DMS153 (cell line): ENCODE data around the gene LYST.
"Not testable (repeated sequence)": the region's sequence is repeated elsewhere in the genome, so short reads cannot be mapped to it uniquely, and the experiment has no call there.

Experiments
- DNase-seq: peaks from one replicate; lab custom pipeline; 2025; lab: John Stamatoyannopoulos, UW

Gene LYST

DNA sequence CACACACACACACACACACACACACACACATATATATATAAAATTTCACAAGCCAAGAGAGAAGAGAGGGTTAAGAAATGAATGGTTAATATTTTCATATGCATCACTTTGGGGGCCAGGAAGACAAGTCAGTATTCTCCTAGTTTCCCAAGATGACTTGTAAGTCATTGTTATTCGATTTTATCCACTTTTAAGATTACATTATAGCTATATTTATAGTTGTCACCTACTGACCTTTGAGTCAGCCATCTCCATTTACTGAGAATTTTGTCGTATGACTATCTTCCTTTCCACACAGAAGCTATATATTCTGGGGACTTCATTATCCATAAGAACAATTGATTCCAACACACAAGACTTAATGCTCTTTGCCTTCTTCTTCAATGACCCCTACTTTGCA lies 8.9 kb downstream of the LYST start:
- no peak for DNase-seq

DNA sequence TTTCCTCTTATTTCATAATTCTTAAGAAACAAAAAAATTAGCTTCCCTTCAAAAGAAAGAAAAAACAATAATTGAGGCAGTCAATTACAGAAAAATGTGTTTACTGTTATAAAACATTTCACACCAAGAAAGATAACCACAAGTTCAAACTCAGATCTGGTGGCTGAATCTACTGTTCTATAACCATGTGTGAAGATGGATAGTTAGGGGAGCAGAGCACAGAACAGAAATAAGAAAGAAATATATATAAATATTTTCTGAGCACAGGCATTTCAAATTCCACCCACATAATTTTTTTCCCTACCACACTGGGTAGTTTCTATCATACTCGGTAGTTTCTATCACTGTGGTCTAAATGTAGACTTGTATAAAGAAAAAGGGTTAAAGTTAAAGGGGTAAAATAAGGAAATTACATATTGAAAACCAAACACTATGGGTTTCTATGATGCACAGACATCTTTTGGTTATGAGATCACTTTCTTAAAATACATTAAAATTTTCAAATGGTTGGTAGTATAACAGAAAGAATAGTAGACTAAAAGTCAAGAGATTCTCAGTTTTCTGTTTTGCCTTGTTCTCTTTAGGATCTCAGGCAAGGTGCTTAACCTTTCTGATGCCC lies 10.8 kb downstream of the LYST start:
- DNase-seq = no peak

DNA sequence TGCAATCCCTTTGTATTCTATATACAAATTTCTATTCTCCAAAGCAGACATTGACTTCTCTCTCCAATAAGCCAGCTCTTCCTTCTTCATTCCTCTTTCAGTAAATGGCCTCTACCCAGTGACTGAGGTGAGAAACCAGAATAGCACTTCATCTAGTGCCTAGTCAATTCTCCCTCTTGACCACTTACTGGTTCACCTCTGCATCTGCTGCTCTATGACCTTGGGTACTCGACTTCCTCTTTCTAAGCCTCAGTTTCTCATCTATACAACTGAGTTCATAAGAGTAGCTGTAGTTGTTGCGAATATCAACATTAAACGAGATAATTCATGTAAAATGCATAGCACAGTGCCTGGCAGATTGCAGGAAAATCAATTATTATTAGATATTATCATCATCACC lies 12.4 kb downstream of the LYST start:
- no peak for DNase-seq

DNA sequence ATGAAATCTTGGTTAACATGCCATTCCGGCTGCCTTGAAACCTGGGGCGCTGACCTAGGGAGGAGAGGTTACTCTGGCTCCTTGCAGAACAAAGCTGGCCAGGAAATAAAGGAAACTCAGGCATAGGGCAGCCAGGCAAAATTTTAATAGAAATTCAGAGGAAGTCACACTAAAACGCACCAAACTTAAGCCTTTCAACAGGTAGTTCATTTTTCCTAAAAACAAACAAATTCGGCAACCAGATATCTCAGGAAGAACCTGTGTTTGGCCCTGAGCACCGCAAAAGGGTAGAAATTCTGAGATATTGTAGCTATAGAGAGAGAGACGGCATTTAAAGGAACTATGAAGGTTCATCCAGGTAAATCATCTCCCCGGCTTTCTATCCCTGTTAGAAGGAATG lies 13.1 kb downstream of the LYST start:
- DNase-seq = no peak

DNA sequence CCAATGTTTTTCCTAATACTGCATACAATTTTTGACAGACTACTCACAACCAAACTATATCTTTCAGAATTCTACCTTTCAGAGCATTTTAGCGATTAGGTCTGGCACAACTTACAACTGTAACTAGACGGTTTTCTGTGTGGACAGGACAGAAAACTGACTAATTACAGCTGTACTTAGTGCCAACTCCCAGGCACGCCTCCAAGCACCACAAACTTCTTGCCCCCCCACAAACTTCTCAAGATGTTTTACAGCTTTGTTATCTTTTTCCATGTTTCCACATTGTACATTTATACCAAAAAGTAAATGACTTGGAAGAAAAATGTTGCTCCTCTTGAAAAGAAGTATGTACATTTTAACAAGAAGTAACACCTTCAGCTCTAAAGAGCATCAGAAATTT lies 13.8 kb downstream of the LYST start:
- DNase-seq = no peak

DNA sequence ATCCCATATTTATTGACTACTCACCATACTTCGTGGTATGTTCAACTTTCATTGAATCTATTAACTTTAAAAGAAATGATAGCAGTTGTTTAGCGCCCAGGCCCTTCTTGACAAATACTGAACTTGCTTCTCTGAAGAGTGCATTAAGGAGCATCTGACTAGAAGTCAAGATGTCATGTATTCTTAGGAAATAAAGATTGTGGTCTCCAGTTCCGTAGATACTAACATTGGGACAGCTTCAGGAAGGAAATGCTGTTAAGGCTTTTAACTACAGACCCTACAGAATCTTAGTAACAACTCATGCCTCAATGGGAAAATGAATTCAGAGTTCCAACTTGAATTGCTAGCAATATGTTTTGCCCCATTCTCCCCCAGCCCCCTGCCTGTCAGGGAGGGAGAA lies 14.8 kb downstream of the LYST start:
- no peak for DNase-seq

DNA sequence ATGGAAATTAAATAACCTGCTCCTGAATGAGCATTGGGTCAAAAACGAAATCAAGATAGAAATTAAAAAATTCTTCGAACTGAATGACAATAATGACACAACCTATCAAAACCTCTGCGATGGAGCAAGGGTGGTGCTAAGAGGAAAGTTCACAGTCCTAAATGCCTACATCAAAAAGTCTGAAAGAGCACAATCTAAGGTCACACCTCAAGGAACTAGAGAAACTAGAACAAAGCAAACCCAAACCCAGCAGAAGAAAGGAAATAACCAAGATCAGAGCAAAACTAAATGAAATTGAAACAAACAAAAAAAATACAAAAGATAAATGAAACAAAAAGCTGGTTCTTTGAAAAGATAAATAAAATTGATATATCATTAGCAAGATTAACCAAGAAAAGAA lies 18.5 kb downstream of the LYST start:
- DNase-seq = not testable (repeated sequence)

DNA sequence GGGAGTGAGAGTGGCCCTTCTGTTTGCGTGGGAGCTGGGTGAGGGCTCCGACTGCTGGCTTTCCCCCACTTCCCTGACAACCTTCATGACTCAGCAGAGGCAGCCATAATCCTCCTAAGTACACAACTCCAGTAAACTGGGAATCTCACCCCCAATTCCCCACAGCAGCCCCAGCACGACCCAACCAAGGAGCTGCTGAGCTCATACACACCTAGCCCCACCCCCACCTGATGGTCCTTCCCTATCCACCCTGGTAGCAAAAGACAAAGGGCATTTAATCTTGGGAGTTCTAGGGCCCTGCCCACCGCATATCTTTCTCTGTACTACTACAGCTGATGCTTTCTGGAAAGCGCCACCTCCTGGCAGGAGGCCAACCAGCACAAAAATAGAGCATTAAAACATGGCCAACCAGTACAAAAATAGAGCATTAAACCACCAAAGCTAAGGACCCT lies 21.0 kb downstream of the LYST start:
- DNase-seq = not testable (repeated sequence)

DNA sequence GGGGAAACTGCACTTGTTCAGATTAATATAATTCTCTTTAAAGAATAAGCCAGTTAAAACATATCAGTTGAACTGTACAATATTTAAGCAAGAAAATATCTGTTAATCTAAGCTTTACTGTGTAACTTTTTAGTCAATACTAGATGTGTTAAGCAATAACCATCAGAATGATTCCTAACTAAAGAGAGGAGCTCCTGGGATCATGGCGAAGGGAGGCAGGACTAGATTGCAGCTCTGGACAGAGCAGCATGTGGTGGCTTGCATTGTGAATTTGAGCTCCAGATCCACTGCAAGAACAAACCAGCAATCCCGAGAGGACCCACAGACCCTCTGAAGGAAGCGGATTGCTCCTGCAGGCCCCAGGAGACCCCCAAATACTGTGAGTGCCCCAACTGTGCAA lies 21.9 kb downstream of the LYST start:
- DNase-seq = no peak

DNA sequence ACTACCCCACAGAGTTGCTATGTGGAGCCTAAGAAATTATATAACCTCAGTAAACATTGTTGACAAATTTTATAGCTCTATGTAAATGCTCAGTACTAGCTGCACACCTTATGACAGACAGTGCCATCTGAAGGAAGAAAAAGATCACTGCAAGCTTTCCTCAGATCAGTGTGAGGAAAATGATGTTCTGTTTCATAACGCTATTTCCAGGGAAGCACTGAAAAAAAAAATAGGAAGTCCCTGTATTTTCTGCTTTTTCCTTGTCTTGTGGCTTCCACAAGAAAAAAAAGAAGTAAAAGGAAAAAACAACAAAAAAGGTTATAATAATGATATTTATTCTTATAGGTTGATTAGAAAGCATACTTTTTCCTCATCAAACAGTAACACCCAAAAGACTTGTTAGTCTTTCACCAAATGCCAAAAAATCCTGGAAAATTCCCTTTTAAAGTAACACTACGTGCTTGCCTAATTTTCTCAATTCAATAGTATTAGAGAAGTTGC lies 23.2 kb downstream of the LYST start:
- no peak for DNase-seq

DNA sequence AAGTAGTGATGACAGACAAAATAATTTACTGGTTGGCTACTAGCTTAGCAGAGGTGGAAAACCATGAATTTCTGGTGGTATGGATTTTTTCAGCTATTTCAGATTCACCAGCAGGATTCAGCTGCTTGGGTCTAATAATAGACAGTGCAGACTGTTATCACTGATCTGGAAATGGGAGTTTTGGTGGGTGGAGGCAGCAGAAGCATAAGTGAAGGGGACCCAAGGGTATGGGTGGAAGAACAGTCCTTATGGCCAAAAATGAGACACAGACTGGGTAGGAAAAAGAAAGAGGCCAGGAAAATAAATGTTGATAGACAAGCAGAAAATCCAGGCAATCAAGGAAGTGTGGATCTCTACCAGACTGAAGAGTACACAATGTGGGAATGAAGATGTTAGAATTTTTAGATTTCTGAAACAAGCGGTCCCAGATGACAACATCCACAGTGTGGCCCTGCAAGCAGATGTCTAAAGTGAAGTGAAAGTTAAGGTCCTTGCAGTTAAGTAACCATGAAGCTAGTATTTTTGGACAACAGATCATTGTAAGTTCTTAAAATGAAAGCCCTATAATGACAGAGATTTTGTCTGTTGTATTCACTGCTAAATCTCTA lies 24.7 kb downstream of the LYST start:
- no peak for DNase-seq

DNA sequence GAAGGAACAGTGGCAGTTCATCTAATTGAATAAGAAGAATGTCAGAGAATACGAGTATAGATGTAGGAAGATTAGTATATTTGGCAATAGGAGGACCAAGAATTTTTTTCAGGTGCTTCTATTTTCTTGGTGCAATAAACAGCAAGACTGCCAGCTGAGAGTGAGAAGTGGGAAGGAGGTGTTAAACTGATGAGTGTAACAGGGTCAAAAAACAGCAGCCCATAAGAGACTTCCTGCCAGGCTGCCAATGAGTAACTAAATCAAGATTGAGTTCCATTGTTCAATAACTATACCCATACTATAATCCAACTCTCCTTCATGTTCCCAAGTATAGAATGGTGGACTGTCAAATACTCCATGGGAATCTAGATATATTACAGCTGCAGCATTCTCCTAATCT lies 28.7 kb downstream of the LYST start:
- DNase-seq = no peak

DNA sequence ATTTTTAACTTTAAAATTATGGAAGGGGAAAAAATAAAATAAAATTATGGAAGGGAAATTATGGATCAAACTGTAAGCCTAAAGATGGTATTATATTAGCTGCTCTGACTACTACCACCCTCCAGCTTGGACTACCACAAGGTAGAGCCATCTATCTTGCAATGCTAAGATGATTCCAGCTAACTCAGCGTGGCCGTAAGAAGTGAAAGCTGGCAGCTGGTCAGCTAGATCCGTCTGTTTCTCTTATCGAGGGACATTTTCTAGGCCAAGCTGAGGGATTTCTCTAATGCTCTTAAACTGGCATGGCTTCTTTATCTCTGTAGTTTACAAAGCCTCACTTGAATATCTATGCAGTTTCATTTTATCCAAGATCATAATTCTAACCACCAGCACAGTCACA lies 31.5 kb downstream of the LYST start:
- no peak for DNase-seq

DNA sequence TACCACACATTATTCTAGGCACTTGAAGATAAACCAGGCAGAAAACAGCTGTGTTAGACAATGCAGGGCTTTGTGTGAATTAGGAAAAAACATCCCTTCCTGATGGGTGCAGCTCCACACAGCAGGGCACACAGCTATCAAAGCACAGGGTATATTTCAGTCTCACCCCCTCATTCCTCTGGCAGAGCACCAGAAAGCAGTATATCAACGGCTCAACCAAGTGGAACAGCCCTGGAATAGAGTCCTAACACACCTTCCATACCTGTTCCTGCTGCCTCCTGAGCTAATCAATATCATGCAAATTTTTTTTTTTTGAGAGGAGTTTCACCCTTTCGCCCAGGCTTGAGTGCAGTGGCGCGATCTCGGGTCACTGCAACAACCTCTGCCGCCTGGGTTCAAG lies 32.1 kb downstream of the LYST start:
- DNase-seq = no peak

DNA sequence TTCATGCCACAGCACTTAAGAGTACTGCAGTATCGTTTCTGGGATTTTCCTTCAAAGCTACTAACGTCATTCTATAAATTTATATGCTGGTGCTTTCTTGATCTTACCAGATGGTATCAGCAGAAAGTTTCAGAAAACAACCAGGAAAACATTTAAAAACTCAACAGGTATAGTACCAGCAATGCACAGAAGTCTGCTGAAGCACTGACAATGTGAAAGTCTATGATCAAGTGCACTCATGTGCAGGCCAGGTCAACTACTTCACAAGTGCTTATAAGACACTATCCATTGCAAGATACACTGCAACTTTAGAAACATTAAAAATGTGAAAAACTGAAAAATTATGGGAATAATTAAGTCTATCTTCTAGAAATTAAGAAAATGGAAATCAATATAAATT lies 34.7 kb downstream of the LYST start:
- DNase-seq = no peak

DNA sequence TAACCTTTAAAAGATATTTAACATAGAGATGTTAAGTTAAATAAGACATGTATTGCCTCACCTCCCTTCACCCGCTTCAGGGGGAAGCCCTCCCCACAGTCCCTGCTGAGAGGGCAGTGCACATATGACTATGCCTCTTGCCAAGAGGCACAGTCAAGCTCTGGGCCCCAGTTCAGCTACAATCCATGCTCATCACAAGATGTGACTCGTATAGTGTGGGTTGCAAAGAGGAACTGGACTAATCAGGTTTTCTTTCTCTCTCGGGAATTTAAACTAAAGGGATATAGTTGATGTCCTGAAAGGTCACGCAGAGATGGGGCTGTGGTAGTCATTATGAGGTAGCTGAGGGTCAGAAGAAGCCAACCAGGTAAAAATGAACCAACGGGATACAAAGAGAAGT lies 35.6 kb downstream of the LYST start:
- no peak for DNase-seq

DNA sequence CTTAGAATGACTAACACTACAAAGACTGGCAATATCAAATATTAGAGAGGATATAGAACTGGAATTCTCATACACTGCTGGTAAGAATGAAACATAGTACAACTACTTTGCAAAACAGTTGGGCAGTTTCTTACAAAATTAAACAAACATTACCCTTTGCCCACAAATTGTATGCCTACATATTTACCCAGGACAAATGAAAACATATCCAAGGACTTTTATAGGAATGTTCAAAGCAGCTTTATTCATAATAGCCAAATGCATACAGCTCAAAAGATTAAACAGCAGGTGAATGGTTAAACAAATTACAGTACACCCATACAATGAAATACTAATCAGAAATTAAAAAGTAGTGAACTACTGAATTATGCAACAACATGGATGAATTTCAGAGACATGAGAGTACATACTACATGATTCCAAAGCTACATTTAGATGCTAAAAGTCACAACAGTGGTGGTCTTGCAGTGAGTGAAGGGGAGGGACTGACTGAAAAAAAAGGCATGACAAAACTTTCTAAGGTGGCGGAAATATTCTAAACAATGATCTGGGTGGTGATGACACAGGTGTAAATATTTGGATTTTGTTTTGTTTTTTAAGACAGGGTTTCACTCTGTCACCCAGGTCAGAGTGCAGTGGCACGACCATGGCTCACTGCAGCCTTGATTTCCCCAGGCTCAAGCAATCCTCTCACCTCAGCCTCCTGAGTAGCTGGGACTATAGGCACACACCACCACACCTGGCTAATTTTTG lies 40.4 kb downstream of the LYST start:
- no peak for DNase-seq

DNA sequence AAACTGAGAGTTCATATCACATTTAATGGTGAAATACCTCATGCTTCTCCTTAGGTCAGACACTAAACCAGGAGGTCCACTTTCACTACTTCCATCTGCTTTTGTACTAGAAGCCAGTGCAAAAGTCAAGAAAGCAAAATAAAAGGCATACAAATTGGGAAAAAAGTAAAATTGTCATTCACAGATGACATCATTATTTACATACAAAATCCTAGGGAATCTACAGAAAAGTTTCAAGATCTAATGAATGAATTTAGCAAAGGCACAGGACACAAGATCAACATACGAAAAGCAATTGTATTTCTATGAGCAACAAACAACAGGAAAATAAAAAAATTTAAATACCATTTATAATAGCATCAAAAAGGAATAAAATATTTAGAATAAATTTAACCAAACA lies 41.5 kb downstream of the LYST start:
- DNase-seq = no peak

DNA sequence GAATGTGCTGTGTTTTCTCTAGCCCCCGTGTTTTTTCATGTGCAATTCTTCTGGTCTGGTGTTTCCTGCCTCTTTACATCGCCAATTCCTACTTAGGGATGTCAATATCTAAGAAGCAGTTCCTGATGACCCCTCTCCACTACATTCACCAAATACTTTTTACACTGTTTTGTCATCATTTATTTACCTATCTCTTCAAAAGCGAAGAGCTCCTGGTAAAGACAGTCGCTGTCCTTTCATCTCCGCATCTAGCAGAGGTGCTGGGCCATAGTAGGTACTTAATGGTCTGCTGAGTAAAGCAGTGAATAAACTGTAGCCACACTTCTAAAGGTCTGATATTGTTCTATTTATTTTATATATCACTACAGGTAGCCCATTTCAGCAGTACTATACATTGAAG lies 43.0 kb downstream of the LYST start:
- DNase-seq = no peak

DNA sequence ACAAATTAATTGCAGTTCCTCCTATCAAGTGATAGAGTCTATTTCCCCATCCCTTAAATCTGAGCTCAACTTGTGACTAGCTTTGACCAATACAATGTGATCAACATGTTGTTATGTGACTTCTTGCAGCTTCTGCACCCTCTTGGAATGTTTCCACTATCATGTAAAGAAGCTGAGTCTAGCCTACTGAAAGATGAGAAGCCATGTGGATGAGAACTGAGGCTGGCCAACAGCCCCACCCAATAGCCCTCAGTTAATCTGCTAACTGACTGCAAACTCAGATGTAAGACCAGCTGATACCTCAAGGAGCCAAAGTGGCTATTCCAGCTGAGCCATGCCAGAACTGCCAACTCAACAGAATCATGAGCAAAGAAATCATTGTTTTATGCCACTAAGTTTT lies 44.0 kb downstream of the LYST start:
- no peak for DNase-seq

DNA sequence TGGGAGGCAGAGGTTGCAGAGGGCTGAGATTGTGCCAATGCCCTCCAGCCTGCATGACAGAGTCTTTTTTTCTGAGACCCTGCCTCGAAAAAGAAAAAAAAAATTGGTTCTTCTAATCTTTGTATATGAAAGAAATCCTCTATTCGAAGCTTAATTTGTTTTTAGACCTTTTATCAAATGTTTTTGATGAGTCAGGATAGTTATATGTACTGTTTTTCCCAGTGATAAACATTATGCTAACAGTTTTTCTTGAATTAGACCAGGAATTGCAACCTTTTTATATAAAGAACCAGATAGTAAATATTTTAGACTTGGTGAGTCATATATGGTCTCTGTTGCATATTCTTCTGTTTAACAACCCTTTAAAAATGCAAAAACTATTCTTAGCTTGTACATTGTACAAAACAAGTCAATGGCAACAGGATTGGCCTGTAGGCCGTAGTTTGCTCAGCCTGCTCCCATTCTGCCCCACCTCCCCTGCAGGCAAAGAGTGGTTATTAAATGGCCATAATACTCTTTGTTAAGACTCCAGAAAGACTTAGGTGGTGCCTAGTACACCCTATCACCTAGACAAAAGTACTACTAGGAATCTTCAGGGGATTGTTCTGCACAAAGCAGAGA lies 45.2 kb downstream of the LYST start:
- no peak for DNase-seq

DNA sequence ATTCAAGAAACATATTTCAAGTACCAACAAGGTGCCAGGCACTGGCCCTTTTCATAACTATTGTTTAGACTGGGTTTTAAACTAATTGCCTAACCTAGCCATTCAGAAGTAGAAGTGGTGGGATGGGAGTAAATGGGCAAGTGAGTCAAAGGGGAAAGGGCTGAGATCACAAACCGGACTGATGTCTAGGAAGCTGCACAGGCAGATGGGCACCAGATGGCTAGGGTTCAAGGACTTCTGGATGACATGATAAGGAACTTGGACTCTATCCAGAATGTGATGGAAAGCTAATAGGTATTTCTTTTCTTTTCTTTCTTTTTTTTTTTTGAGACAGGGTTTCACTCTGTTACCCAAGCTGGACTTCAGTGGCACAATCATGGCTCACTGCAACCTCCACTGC lies 46.6 kb downstream of the LYST start:
- no peak for DNase-seq

DNA sequence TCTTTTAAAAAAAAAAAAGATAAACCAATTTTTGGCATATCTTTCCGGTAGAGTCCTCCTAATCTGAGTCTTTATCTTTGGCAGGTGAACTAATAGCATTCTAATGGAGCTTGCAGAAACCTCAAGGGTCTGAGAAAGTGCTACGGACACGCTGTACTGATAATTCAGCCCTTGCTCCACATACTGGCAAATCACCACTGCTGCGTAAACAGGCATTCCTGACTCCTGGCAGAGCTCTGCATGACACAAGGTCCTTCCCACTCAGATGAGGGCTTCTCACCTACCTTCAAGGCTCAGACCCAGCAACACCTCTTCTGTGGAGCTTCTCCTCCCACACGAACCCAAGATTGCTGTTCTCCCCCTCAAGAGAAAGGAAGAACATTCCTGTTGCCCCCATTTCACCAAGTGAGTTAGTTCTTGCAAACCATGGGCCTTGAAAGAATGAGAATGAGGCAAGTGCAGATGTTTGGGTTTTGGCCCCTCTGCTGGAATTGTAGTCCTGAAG lies 48.0 kb downstream of the LYST start:
- no peak for DNase-seq
